ENCODE data around the gene PFKFB1. TPM values are rescaled to one million over a fixed set of nuclear protein-coding genes. Genes with fewer than 3 reads are reported as not detected.

PFKFB1 gene
- total RNA-seq, 1 donor from 2014 or later: 0.17 TPM

DNA sequence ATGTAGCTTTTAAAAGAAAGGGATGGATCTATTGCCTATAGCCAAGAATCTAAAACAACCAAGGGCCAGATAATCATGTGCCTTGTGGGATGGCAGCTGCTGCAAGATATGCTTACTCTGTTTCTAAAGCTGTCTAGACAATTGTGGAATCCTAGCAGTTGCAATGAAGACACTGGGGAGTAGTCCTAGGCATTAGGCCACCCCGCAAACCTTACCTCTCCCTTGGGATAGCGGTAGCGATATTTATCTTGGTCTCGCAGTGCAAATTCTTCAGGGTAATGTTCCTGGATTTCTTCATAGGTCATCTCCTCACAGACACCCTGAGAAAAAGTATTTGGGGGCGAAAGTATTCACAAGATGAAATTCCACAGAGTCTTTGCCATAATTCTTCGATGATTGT, 48.8 kb downstream of the PFKFB1 start:
- Mint-ChIP-seq H3K27me3 (ENCODE audit: insufficient read depth, low read depth) (peaks cover 2% of the 10 kb centered on the region), H3K9me3 (no peaks in the 10 kb centered on the region), H3K36me3 (no peaks in the 10 kb centered on the region), H3K4me1 (peaks cover 8% of the 10 kb centered on the region), H3K4me3 (no peak overlapping the region), H3K27ac (no peak overlapping the region)
- no peak for DNase-seq (ENCODE audit: low spot score)
- Histone ChIP-seq H3K36me3 (no peaks in the 10 kb centered on the region), H3K4me3 (no peak overlapping the region), H3K79me2 (ENCODE audit: low read depth) (no peaks in the 10 kb centered on the region), H4K20me1 (ENCODE audit: low read depth) (no peaks in the 10 kb centered on the region), H3K4me2 (no peak overlapping the region), H3K9ac (no peak overlapping the region), H3K4me1 (no peaks in the 10 kb centered on the region), H3K27ac (no peak overlapping the region), H3K27me3 (no peaks in the 10 kb centered on the region), H2AFZ (replicated peaks) (no peak overlapping the region), H3F3A (ENCODE audit: low read depth) (no peaks in the 10 kb centered on the region), H3K9me3 (ENCODE audit: low read depth) (peaks cover 4% of the 10 kb centered on the region)
- TF ChIP-seq EZH2phosphoT487 (IDR thresholded peaks at IDR 0.05) (no peak), EZH2 (IDR thresholded peaks at IDR 0.05) (no peak)
- TF ChIP-seq, protein P1, sequence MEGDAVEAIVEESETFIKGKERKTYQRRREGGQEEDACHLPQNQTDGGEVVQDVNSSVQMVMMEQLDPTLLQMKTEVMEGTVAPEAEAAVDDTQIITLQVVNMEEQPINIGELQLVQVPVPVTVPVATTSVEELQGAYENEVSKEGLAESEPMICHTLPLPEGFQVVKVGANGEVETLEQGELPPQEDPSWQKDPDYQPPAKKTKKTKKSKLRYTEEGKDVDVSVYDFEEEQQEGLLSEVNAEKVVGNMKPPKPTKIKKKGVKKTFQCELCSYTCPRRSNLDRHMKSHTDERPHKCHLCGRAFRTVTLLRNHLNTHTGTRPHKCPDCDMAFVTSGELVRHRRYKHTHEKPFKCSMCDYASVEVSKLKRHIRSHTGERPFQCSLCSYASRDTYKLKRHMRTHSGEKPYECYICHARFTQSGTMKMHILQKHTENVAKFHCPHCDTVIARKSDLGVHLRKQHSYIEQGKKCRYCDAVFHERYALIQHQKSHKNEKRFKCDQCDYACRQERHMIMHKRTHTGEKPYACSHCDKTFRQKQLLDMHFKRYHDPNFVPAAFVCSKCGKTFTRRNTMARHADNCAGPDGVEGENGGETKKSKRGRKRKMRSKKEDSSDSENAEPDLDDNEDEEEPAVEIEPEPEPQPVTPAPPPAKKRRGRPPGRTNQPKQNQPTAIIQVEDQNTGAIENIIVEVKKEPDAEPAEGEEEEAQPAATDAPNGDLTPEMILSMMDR (IDR thresholded peaks at IDR 0.05): no peak

DNA sequence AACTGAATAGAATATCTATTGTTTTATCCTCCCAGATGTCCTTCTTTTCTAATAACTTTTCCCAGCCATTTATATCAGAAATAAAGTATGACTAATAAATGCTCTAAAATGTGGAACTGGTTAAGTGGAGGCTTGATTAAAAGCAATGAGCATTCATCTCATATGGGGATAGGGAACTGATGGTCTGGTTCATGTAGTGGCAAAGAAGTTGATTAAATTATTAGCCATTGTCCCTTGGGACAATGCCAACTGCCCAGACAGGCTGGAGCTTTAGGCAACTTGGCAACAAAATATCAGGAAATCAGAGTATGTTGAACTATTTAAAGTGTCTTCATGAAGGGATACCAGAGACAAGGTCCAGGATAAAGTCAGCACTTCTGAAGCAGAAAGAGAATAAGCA, 49.2 kb downstream of the PFKFB1 start:
- Histone ChIP-seq H3K4me3 (no peak overlapping the region), H2AFZ (replicated peaks) (no peak overlapping the region), H3K9me3 (ENCODE audit: low read depth) (peaks cover 4% of the 10 kb centered on the region), H3K27ac (no peak overlapping the region), H3K4me1 (no peaks in the 10 kb centered on the region), H3K36me3 (no peaks in the 10 kb centered on the region), H3K27me3 (no peaks in the 10 kb centered on the region), H4K20me1 (ENCODE audit: low read depth) (no peaks in the 10 kb centered on the region), H3K79me2 (ENCODE audit: low read depth) (no peaks in the 10 kb centered on the region), H3K4me2 (no peak overlapping the region), H3F3A (ENCODE audit: low read depth) (no peaks in the 10 kb centered on the region), H3K9ac (no peak overlapping the region)
- Mint-ChIP-seq H3K4me3 (no peak overlapping the region), H3K27ac (no peak overlapping the region), H3K4me1 (peaks cover 8% of the 10 kb centered on the region), H3K27me3 (ENCODE audit: insufficient read depth, low read depth) (peaks cover 2% of the 10 kb centered on the region), H3K36me3 (no peaks in the 10 kb centered on the region), H3K9me3 (no peaks in the 10 kb centered on the region)
- TF ChIP-seq, protein P1 (IDR thresholded peaks at IDR 0.05): no peak
- TF ChIP-seq EZH2 (IDR thresholded peaks at IDR 0.05) (no peak), EZH2phosphoT487 (IDR thresholded peaks at IDR 0.05) (no peak)
- DNase-seq (ENCODE audit: low spot score): no peak

DNA sequence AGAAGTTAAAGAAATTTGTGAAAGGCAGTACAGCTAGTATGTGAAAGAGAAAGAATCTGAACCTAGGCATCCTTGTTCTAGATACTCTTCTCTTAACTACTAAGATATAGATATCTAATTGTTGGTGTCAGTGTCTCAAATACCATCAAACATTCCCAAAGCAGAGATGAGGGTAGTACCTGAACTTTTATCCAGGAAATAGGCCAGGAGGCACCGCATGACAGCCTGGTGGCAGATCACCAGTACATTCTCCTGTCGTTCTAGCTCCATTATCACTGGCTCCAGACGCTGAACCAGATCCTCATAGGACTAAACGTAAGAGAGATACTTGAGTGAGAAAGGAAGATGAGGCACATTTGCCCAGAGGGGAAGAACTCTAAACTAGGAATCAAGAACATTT, 56.6 kb downstream of the PFKFB1 start:
- Histone ChIP-seq H4K20me1 (ENCODE audit: low read depth) (no peaks in the 10 kb centered on the region), H3K9ac (no peak overlapping the region), H3F3A (ENCODE audit: low read depth) (no peaks in the 10 kb centered on the region), H3K79me2 (ENCODE audit: low read depth) (no peaks in the 10 kb centered on the region), H3K36me3 (no peaks in the 10 kb centered on the region), H3K4me1 (no peaks in the 10 kb centered on the region), H3K4me3 (no peak overlapping the region), H3K9me3 (ENCODE audit: low read depth) (no peaks in the 10 kb centered on the region), H3K27ac (no peak overlapping the region), H2AFZ (replicated peaks) (no peak overlapping the region), H3K4me2 (no peak overlapping the region), H3K27me3 (no peaks in the 10 kb centered on the region)
- H3K4me3 Mint-ChIP-seq: no peak overlapping the region
- no peaks in the 10 kb centered on the region for H3K4me1 Mint-ChIP-seq
- H3K27ac Mint-ChIP-seq: no peak overlapping the region
- no peak for DNase-seq (ENCODE audit: low spot score)
- H3K36me3 Mint-ChIP-seq: no peaks in the 10 kb centered on the region
- no peaks in the 10 kb centered on the region for H3K27me3 Mint-ChIP-seq (ENCODE audit: insufficient read depth, low read depth)
- H3K9me3 Mint-ChIP-seq: peaks cover 3% of the 10 kb centered on the region
- no peak for TF ChIP-seq EZH2phosphoT487 (IDR thresholded peaks at IDR 0.05)
- no peak for TF ChIP-seq EZH2 (IDR thresholded peaks at IDR 0.05)
- TF ChIP-seq, protein P1 (IDR thresholded peaks at IDR 0.05): no peak
